Liver (tissue), 9 donors: Measurements from ENCODE around the gene BTLA. TPM values are rescaled to one million over a fixed set of nuclear protein-coding genes. Genes with fewer than 3 reads are reported as not detected.

Experiments
- DNase-seq: peaks from one replicate; pipeline ENCODE4 v3.0.0-alpha.2; 2017; ENCODE audit warnings: low spot score
- H3K27ac ChIP-seq, 2 donors: one replicate each; pipeline ENCODE4 v1.7.0; 2013; ENCODE audit warnings: inconsistent platforms in 2 of 2, low read length in 2 of 2, control low read depth in 1 of 2, low read depth in 1 of 2, mild to moderate bottlenecking in 1 of 2
- H3K27me3 ChIP-seq, 4 donors: one replicate each; pipeline versions ENCODE4 v1.6.1 to v1.7.0; 2013; ENCODE audit warnings: low read length in 3 of 4, inconsistent platforms in 1 of 4, mild to moderate bottlenecking in 1 of 4, moderate library complexity in 1 of 4; ENCODE audit not compliant: control insufficient read depth in 4 of 4, insufficient read depth in 4 of 4
- H3K36me3 ChIP-seq, 4 donors: one replicate each; pipeline versions ENCODE4 v1.6.1 to v1.7.0; 2013; ENCODE audit warnings: low read length in 3 of 4, mild to moderate bottlenecking in 3 of 4, low read depth in 1 of 4, moderate library complexity in 1 of 4; ENCODE audit not compliant: control insufficient read depth in 4 of 4, insufficient read depth in 3 of 4
- H3K4me1 ChIP-seq, 4 donors: one replicate each; pipeline versions ENCODE4 v1.6.1 to v1.7.0; 2013; ENCODE audit warnings: low read length in 3 of 4, mild to moderate bottlenecking in 3 of 4, moderate library complexity in 1 of 4; ENCODE audit not compliant: control insufficient read depth in 4 of 4, insufficient read depth in 4 of 4
- H3K4me3 ChIP-seq, 3 donors: one replicate each; pipeline versions ENCODE4 v1.6.1 to v1.7.0; 2013; ENCODE audit warnings: low read length in 3 of 3, control low read depth in 1 of 3, low read depth in 1 of 3, mild to moderate bottlenecking in 1 of 3
- H3K9ac ChIP-seq, 2 donors: one replicate each; pipeline ENCODE4 v1.7.0; 2013; ENCODE audit warnings: low read length in 2 of 2, mild to moderate bottlenecking in 2 of 2, moderate library complexity in 2 of 2, control low read depth in 1 of 2, low read depth in 1 of 2
- H3K9me3 ChIP-seq, 4 donors: one replicate each; pipeline versions ENCODE4 v1.6.1 to v1.7.0; 2013; ENCODE audit warnings: low read length in 3 of 4; ENCODE audit not compliant: control insufficient read depth in 4 of 4
- EGR1 ChIP-seq, 2 donors: IDR thresholded peaks; 2 replicates each; pipeline ENCODE4 v1.6.1; 2016 to 2018; ENCODE audit warnings: antibody characterized with exemption in 2 of 2, low read depth in 2 of 2
- FOXA1 ChIP-seq: IDR thresholded peaks from 2 replicates; pipeline ENCODE4 v1.6.1; 2016; ENCODE audit warnings: antibody characterized with exemption
- FOXA2 ChIP-seq: IDR thresholded peaks from 2 replicates; pipeline ENCODE4 v1.6.1; 2016; ENCODE audit warnings: antibody characterized with exemption
- GABPA ChIP-seq, 2 donors: IDR thresholded peaks in 1 of 2; conservative IDR thresholded peaks in 1 of 2; 2 replicates each; pipeline ENCODE4 v1.6.1; 2016; ENCODE audit warnings: antibody characterized with exemption in 2 of 2, mild to moderate bottlenecking in 1 of 2, moderate library complexity in 1 of 2
- HNF4A ChIP-seq, 2 donors: conservative IDR thresholded peaks; 2 replicates each; pipeline ENCODE4 v1.6.1; 2016; ENCODE audit warnings: antibody characterized with exemption in 2 of 2, mild to moderate bottlenecking in 2 of 2
- HNF4G ChIP-seq: IDR thresholded peaks from 2 replicates; pipeline ENCODE4 v1.6.1; 2016; ENCODE audit warnings: antibody characterized with exemption
- JUND ChIP-seq, 2 donors: IDR thresholded peaks; 2 replicates each; pipeline ENCODE4 v1.6.1; 2016; ENCODE audit warnings: antibody characterized with exemption in 2 of 2
- NR2F2 ChIP-seq: IDR thresholded peaks from 2 replicates; pipeline ENCODE4 v1.6.1; 2016; ENCODE audit warnings: antibody characterized with exemption
- RAD21 ChIP-seq, 2 donors: IDR thresholded peaks; 2 replicates each; pipeline ENCODE4 v1.6.1; 2016; ENCODE audit warnings: antibody characterized with exemption in 2 of 2, mild to moderate bottlenecking in 2 of 2
- RXRA ChIP-seq, 2 donors: IDR thresholded peaks; 2 replicates each; pipeline ENCODE4 v1.6.1; 2017 to 2018; ENCODE audit warnings: antibody characterized with exemption in 2 of 2, mild to moderate bottlenecking in 1 of 2
- SP1 ChIP-seq: IDR thresholded peaks from 2 replicates; pipeline ENCODE4 v1.6.1; 2018; ENCODE audit warnings: antibody characterized with exemption, mild to moderate bottlenecking
- TAF1 ChIP-seq: conservative IDR thresholded peaks from 2 replicates; pipeline ENCODE4 v1.6.1; 2016; ENCODE audit warnings: antibody characterized with exemption, mild to moderate bottlenecking
- YY1 ChIP-seq: IDR thresholded peaks from 2 replicates; pipeline ENCODE4 v1.6.1; 2016; ENCODE audit warnings: antibody characterized with exemption, mild to moderate bottlenecking
- WGBS: extraction: QIAGEN DNeasy Blood & Tissue Kit; methylation state at CpG from one replicate; pipeline ENCODE4 v1.1.7; 2013; 5-methylcytosine and 5-hydroxymethylcytosine counted together
- polyA plus RNA-seq, 2 donors: library from polyadenylated mRNA; stranded (reverse) in 1 of 2; unstranded in 1 of 2; fragments of 200-250 nt in 1 of 2; fragments of >200 nt in 1 of 2; fragmentation: Nextera tagmentation in 1 of 2; extraction: Ambion mirVana in 1 of 2; gene quantifications; one replicate each; pipeline versions ENCODE4 v1.2.1 to v1.2.3, GENCODE V29; 2013 to 2015
- total RNA-seq, 2 donors: library from RNA; depleted of rRNA; stranded (reverse); fragments of >200 nt; gene quantifications; one replicate each; pipeline ENCODE4 v1.2.3, GENCODE V29; 2014
- TF ChIP-seq, protein P1 (sequence below): IDR thresholded peaks from 2 replicates; pipeline ENCODE4 v1.6.1; 2016; ENCODE audit warnings: antibody characterized with exemption
- TF ChIP-seq, protein P2 (sequence below): fragments of 150-350 bp; IDR thresholded peaks from 2 replicates; pipeline ENCODE4 v1.5.1; 2017; ENCODE audit warnings: improper control_type of control experiment, low read depth, low read length; ENCODE audit not compliant: missing input control
- TF ChIP-seq, protein P3 (sequence below): IDR thresholded peaks from 2 replicates; pipeline ENCODE4 v1.6.1; 2016; ENCODE audit warnings: antibody characterized with exemption, mild to moderate bottlenecking
- TF ChIP-seq, protein P4 (sequence below): IDR thresholded peaks from 2 replicates; pipeline ENCODE4 v1.6.1; 2016; ENCODE audit warnings: antibody characterized with exemption
- TF ChIP-seq, protein P5 (sequence below): IDR thresholded peaks from 2 replicates; pipeline ENCODE4 v1.6.1; 2016; ENCODE audit warnings: antibody characterized with exemption
- donor health status: healthy.
- donor health status: healthy.
- donor health status: healthy.
- donor health status: healthy.
- donor health status: healthy.

BTLA gene
- total and polyA plus RNA-seq, 4 donors: 0.08 to 0.43 (median 0.27) TPM

DNA sequence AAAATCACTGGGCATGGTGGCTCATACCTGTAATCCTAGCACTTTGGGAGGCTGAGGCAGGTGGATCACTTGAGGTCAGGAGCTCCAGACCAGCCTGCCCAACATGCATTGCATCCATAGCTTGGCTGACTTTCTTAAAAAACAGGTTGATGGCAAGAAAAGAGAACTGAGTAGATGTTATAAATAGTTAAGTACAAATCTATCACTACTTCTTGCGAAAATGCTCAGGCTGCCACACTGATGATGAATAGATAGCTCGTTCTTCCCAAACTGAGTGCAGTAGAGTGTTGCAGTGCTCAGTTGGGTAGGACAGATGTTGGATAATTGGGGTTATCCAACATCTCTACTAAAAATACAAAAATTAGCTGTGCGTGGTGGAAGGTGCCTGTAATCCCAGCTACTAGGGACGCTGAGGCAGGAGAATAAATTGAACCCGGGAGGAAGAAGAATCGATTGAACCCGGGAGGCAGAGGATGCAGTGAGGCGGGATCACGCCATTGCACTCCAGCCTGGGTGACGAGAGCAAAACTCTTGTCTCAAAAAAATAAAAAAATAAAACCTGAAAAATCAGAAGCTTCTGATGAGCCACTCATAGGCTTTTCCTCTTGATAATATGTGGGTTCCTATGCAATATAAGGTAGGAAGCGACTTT lies 1.2 kb downstream of the BTLA start:
- H3K27me3 ChIP-seq: no peaks in the 10 kb centered on the region
- 90% methylated on average over 11 of the region's 11 CpGs for WGBS
- H3K9ac ChIP-seq: no peak overlapping the region
- TF ChIP-seq, protein P1, sequence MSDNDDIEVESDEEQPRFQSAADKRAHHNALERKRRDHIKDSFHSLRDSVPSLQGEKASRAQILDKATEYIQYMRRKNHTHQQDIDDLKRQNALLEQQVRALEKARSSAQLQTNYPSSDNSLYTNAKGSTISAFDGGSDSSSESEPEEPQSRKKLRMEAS: no peak
- TF ChIP-seq HNF4G (no peak), NR2F2 (no peak), GABPA (IDR thresholded peaks at IDR 0.05 in 1 of 2, conservative IDR thresholded peaks at IDR 0.05 in 1 of 2) (no peak), JUND (IDR thresholded peaks at IDR 0.05) (no peak), RXRA (IDR thresholded peaks at IDR 0.05) (no peak), EGR1 (IDR thresholded peaks at IDR 0.05; ENCODE audit: low read depth in 2 of 2) (no peak), SP1 (no peak), TAF1 (no peak), RAD21 (IDR thresholded peaks at IDR 0.05) (no peak), YY1 (no peak), FOXA2 (no peak), HNF4A (conservative IDR thresholded peaks at IDR 0.05) (no peak), FOXA1 (no peak)
- TF ChIP-seq, protein P2, sequence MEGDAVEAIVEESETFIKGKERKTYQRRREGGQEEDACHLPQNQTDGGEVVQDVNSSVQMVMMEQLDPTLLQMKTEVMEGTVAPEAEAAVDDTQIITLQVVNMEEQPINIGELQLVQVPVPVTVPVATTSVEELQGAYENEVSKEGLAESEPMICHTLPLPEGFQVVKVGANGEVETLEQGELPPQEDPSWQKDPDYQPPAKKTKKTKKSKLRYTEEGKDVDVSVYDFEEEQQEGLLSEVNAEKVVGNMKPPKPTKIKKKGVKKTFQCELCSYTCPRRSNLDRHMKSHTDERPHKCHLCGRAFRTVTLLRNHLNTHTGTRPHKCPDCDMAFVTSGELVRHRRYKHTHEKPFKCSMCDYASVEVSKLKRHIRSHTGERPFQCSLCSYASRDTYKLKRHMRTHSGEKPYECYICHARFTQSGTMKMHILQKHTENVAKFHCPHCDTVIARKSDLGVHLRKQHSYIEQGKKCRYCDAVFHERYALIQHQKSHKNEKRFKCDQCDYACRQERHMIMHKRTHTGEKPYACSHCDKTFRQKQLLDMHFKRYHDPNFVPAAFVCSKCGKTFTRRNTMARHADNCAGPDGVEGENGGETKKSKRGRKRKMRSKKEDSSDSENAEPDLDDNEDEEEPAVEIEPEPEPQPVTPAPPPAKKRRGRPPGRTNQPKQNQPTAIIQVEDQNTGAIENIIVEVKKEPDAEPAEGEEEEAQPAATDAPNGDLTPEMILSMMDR: no peak
- TF ChIP-seq, protein P3, sequence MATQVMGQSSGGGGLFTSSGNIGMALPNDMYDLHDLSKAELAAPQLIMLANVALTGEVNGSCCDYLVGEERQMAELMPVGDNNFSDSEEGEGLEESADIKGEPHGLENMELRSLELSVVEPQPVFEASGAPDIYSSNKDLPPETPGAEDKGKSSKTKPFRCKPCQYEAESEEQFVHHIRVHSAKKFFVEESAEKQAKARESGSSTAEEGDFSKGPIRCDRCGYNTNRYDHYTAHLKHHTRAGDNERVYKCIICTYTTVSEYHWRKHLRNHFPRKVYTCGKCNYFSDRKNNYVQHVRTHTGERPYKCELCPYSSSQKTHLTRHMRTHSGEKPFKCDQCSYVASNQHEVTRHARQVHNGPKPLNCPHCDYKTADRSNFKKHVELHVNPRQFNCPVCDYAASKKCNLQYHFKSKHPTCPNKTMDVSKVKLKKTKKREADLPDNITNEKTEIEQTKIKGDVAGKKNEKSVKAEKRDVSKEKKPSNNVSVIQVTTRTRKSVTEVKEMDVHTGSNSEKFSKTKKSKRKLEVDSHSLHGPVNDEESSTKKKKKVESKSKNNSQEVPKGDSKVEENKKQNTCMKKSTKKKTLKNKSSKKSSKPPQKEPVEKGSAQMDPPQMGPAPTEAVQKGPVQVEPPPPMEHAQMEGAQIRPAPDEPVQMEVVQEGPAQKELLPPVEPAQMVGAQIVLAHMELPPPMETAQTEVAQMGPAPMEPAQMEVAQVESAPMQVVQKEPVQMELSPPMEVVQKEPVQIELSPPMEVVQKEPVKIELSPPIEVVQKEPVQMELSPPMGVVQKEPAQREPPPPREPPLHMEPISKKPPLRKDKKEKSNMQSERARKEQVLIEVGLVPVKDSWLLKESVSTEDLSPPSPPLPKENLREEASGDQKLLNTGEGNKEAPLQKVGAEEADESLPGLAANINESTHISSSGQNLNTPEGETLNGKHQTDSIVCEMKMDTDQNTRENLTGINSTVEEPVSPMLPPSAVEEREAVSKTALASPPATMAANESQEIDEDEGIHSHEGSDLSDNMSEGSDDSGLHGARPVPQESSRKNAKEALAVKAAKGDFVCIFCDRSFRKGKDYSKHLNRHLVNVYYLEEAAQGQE: no peak
- TF ChIP-seq, protein P4, sequence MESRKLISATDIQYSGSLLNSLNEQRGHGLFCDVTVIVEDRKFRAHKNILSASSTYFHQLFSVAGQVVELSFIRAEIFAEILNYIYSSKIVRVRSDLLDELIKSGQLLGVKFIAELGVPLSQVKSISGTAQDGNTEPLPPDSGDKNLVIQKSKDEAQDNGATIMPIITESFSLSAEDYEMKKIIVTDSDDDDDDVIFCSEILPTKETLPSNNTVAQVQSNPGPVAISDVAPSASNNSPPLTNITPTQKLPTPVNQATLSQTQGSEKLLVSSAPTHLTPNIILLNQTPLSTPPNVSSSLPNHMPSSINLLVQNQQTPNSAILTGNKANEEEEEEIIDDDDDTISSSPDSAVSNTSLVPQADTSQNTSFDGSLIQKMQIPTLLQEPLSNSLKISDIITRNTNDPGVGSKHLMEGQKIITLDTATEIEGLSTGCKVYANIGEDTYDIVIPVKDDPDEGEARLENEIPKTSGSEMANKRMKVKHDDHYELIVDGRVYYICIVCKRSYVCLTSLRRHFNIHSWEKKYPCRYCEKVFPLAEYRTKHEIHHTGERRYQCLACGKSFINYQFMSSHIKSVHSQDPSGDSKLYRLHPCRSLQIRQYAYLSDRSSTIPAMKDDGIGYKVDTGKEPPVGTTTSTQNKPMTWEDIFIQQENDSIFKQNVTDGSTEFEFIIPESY: no peak
- TF ChIP-seq, protein P5, sequence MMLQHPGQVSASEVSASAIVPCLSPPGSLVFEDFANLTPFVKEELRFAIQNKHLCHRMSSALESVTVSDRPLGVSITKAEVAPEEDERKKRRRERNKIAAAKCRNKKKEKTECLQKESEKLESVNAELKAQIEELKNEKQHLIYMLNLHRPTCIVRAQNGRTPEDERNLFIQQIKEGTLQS: no peak
- H3K4me3 ChIP-seq: no peak overlapping the region
- H3K27ac ChIP-seq: no peak overlapping the region
- no peaks in the 10 kb centered on the region for H3K4me1 ChIP-seq
- H3K9me3 ChIP-seq: no peaks in the 10 kb centered on the region
- no peaks in the 10 kb centered on the region for H3K36me3 ChIP-seq
- no peak for DNase-seq
